Kidney (tissue), 14 donors: ENCODE measurements around the gene DIRAS1. TPM values are rescaled to one million over a fixed set of nuclear protein-coding genes. Genes with fewer than 3 reads are reported as not detected.
A peak's percentile ranks its signal among the peaks of the same experiment; 100 is the strongest.

Experiments
- DNase-seq, 5 donors: peaks; one replicate each; pipeline ENCODE4 v3.0.0-alpha.2; 2013 to 2020
- FAIRE-seq: peaks from 2 replicates; lab custom pipeline; 2012; peaks lifted over from hg19 to GRCh38; lab: Jason Lieb, UNC
- H3K27ac ChIP-seq, 2 donors: one replicate each; pipeline ENCODE4 v1.7.0; 2013; ENCODE audit warnings: low read depth in 2 of 2, low read length in 2 of 2, inconsistent platforms in 1 of 2
- H3K27me3 ChIP-seq: one replicate; pipeline ENCODE4 v1.7.1; 2013; ENCODE audit warnings: low read length, inconsistent platforms; ENCODE audit not compliant: control insufficient read depth, insufficient read depth
- H3K36me3 ChIP-seq, 3 donors: one replicate each; pipeline versions ENCODE4 v1.7.0 to v1.7.1; 2013; ENCODE audit warnings: low read length in 3 of 3, control low read depth in 1 of 3, inconsistent platforms in 1 of 3; ENCODE audit not compliant: insufficient read depth in 3 of 3, control insufficient read depth in 2 of 3
- H3K4me1 ChIP-seq, 3 donors: one replicate each; pipeline versions ENCODE4 v1.7.0 to v1.7.1; 2013; ENCODE audit warnings: low read length in 3 of 3, inconsistent platforms in 1 of 3, low read depth in 1 of 3; ENCODE audit not compliant: control insufficient read depth in 2 of 3, insufficient read depth in 2 of 3
- H3K4me3 ChIP-seq, 3 donors: one replicate each; pipeline versions ENCODE4 v1.7.0 to v1.8.1; 2013; ENCODE audit warnings: low read length in 3 of 3, control low read depth in 1 of 3, inconsistent platforms in 1 of 3
- H3K9ac ChIP-seq, 3 donors: one replicate each; pipeline versions ENCODE4 v1.7.0 to v1.7.1; 2013; ENCODE audit warnings: low read length in 3 of 3, control low read depth in 1 of 3, inconsistent platforms in 1 of 3
- H3K9me3 ChIP-seq, 3 donors: one replicate each; pipeline versions ENCODE4 v1.7.0 to v1.7.1; 2013; ENCODE audit warnings: low read length in 3 of 3, control low read depth in 1 of 3, inconsistent platforms in 1 of 3; ENCODE audit not compliant: control insufficient read depth in 2 of 3, insufficient read depth in 1 of 3
- CTCF ChIP-seq: IDR thresholded peaks from 3 replicates; pipeline ENCODE4 v1.5.1; 2012; ENCODE audit warnings: mild to moderate bottlenecking, moderate library complexity, borderline replicate concordance; ENCODE audit not compliant: insufficient read depth; ENCODE audit errors: extremely low read depth
- intact Hi-C: fragments of 100-400 bp; cut with DNase I; formaldehyde crosslinking; loops from one replicate; pipeline ENCODE4 v1.11.1; 2022
- polyA plus RNA-seq: library from polyadenylated mRNA; stranded (reverse); fragments of 350-450 nt; fragmentation: Illumina TruSeq; extraction: RNeasy Lipid Tissue Mini Kit (QIAGEN cat#74804); gene quantifications from one replicate; pipeline ENCODE4 v1.2.3, GENCODE V29; 2014; ENCODE audit warnings: low read depth, low replicate concordance; ENCODE audit not compliant: insufficient read depth
- total RNA-seq: library from RNA; stranded (reverse); fragmentation: NEBNext Ultra II Directional; extraction: Animal tissue kit (Norgen Biotek cat#: 25700); gene quantifications from one replicate; pipeline ENCODE4 v1.2.1, GENCODE V29; 2021
- donor health status: control.
- donor health status: control.
- donor health status: control.
- donor health status: control.
- donor health status: control.
- donor health status: DM: yes; HTN: yes; CAD: no.
- donor health status: Normal renal cell carcinoma (clear cell type).

Gene DIRAS1
- total and polyA plus RNA-seq, 2 donors from 2014 or later = 2.3 to 7.6 TPM

GRCh38 chr19:2734589-2735288, 13.6 kb upstream of the DIRAS1 start:
- Histone ChIP-seq H3K4me3 (no peak overlapping the region), H3K4me1 (peaks cover 0 to 6% (median 0%) of the 10 kb centered on the region in 3 donors), H3K27me3 (no peaks in the 10 kb centered on the region), H3K9ac (no peak overlapping the region), H3K9me3 (no peaks in the 10 kb centered on the region), H3K27ac (no peak overlapping the region), H3K36me3 (peaks cover 4 to 8% (median 6%) of the 10 kb centered on the region in 3 donors)
- intact Hi-C loops = no loop called here
- TF ChIP-seq CTCF = no peak
- FAIRE-seq (no peak), DNase-seq (no peak)

DNA sequence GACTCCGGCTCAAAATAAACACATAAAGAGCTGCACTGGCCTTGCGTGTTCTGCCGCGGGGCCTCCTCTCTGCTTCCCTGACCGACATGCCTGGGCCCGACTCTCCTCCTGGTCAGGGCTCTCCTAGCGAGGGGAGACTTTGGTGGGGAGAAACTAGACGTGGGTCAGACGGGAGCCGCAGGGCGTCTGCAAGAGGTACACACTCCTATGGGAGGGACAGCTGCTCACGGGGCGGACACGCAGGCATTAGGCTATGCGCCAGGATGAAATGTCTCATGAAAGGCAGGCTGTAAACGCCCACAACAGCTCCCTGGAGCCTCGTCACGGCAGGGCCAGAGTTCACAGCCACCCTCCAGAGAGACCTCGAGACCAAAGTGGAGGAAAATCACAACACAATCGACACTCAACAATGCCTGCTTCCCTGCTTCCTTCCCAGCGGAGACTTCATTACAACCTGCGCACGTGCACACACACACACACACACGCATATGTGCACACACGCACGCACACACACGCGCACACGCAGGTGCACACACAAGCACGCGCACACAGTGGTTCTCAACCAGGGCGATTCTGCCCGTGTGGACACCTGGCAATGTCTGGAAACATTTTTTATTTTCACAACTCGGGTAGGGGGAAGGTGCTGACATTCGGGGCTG, 12.9 kb upstream of the DIRAS1 start:
- no peak for TF ChIP-seq CTCF

DNA sequence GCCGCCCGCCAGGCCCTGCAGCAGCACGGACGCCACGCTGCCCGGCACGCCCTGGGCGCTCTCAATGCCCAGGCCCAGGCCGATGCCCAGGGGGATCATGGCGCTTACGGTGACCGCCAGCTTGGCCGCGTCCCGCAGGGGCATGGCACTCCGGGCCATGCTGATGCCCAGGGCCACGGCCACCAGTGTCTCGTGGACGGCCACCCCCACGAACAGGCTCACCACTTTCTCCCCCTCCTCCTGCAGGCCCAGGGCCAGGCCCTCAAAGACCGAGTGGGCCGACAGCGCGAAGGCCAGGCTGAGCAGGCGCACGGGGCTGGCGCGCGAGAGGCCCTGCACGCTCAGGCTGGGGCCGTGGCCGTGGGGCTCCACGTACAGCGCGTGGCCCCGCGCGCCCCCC, 11.7 kb upstream of the DIRAS1 start:
- H3K36me3 ChIP-seq = peaks cover 4 to 8% (median 6%) of the 10 kb centered on the region in 3 donors
- no peaks in the 10 kb centered on the region for H3K9me3 ChIP-seq
- intact Hi-C loops = no loop called here
- no peak overlapping the region for H3K4me3 ChIP-seq
- FAIRE-seq = no peak
- peak in 1 of 5 donors; percentile 18 for DNase-seq
- no peak for TF ChIP-seq CTCF
- H3K27ac ChIP-seq = no peak overlapping the region
- no peaks in the 10 kb centered on the region for H3K27me3 ChIP-seq
- H3K9ac ChIP-seq = no peak overlapping the region
- no peaks in the 10 kb centered on the region for H3K4me1 ChIP-seq

More for the DNA sequence above, 12.9 kb upstream of the DIRAS1 start:
- Histone ChIP-seq H3K27ac (no peak overlapping the region), H3K36me3 (peaks cover 4 to 8% (median 6%) of the 10 kb centered on the region in 3 donors), H3K27me3 (no peaks in the 10 kb centered on the region), H3K9ac (no peak overlapping the region), H3K4me3 (no peak overlapping the region), H3K4me1 (peaks cover 0 to 1% (median 0%) of the 10 kb centered on the region in 3 donors), H3K9me3 (no peaks in the 10 kb centered on the region)
- intact Hi-C loops = no loop called here
- DNase-seq (no peak), FAIRE-seq (no peak)
